Activated naive CD8-positive, alpha-beta T cell (primary cell): ENCODE data around the gene VAV3.
"Not testable (repeated sequence)": the region's sequence is repeated elsewhere in the genome, so short reads cannot be mapped to it uniquely, and the experiment has no call there.

ENCODE experiments used
- H3K27ac Mint-ChIP-seq: one replicate; pipeline ENCODE4 v1.8.0; 2021; ENCODE audit warnings: mixed read lengths
- H3K27me3 Mint-ChIP-seq: one replicate; pipeline ENCODE4 v1.8.0; 2021; ENCODE audit warnings: mixed read lengths
- H3K36me3 Mint-ChIP-seq: one replicate; pipeline ENCODE4 v1.8.0; 2021; ENCODE audit warnings: mixed read lengths
- H3K4me1 Mint-ChIP-seq: one replicate; pipeline ENCODE4 v1.8.0; 2021; ENCODE audit warnings: low read depth, mixed read lengths
- H3K4me3 Mint-ChIP-seq: one replicate; pipeline ENCODE4 v1.8.0; 2021; ENCODE audit warnings: mild to moderate bottlenecking, mixed read lengths
- H3K9me3 Mint-ChIP-seq: one replicate; pipeline ENCODE4 v1.8.0; 2021; ENCODE audit warnings: low read depth, mixed read lengths

VAV3 gene

DNA sequence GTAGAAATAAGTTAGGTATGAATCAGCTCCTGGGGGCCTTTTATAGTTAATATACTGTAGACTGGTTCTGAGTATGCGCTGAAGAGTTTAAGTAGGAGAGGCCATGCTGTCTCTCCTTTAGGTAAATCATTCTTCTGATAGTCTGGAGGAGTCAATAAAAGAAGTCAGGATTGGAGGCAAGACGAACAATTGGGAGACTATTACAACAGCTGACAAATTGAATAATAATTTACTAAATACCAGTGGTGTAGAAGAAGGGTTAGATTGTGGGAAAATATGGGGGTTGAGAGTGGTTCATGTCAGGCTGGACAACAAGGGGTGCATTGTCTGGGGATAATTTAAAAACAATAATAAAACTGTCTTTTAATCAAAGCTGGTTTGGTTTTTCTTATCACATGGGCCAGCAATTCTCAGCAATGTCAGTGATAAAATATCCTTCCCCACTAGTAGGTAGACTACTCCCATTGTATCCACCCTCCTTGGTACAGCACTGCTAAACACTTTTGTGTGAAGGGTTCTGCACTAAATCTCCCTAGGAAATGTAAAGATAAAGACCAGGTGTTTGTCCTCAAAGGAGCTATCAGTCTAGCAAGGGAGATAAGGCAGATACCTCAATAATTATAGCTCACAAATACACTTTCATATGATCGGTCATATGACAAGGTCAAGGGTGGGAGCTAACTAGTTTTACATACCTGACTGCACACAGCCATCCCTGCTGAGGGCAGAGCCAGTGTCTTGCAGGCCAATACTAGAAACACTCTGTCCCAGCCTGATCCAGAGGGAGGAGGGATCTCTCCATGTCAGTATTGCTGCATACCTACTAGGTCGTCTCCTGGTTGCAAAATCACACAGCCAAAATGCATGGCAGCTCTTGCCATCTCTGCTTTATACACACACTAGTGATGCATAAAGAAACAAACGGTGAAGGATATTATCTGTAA is 299.7 kb downstream of the VAV3 start:
- Mint-ChIP-seq H3K4me1 (no peaks in the 10 kb centered on the region), H3K4me3 (no peak overlapping the region), H3K27me3 (no peaks in the 10 kb centered on the region), H3K36me3 (peaks cover 16% of the 10 kb centered on the region), H3K27ac (no peak overlapping the region), H3K9me3 (no peaks in the 10 kb centered on the region)

DNA sequence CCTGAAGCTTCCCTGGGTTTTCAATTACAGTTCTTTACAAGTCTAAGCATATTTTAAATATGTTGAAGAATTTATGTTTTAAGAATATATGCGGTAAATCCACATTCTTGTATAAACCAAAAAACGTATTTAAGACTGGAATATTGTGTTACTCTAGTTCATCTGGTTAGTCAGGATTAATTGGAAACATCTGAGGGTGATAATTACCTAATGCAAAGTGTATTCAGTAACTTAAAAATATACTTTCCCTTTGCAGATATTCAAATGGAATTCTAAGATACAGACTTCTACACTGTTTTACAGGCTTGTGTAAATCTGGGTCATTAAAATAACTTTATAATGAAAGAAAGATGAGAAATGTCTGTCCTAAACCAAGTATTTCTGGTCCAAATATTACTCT is 302.0 kb downstream of the VAV3 start:
- no peaks in the 10 kb centered on the region for H3K4me1 Mint-ChIP-seq
- no peaks in the 10 kb centered on the region for H3K9me3 Mint-ChIP-seq
- no peak overlapping the region for H3K27ac Mint-ChIP-seq
- H3K36me3 Mint-ChIP-seq: peaks cover 12% of the 10 kb centered on the region
- H3K4me3 Mint-ChIP-seq: no peak overlapping the region
- H3K27me3 Mint-ChIP-seq: no peaks in the 10 kb centered on the region

DNA sequence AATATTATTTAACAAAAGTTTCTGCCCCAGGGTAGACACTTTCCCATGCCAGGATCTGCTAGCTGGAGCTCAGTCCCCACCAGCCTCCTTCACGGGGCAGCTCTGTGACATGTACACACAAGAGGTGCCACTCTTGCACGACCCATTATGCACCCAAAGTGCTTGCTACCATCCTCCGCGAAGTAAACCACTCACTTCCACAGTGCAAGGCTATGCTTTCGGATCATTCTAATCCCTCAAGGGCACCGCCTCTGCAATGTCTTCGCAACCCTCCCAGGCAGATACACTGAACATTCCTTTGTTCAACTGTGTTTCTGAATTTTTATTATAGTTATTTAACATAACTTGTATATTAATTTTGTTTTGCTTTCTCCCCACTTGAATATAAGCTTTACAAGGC is 303.8 kb downstream of the VAV3 start:
- H3K4me3 Mint-ChIP-seq: no peak overlapping the region
- no peaks in the 10 kb centered on the region for H3K27me3 Mint-ChIP-seq
- no peaks in the 10 kb centered on the region for H3K9me3 Mint-ChIP-seq
- no peaks in the 10 kb centered on the region for H3K4me1 Mint-ChIP-seq
- peaks cover 10% of the 10 kb centered on the region for H3K36me3 Mint-ChIP-seq
- no peak overlapping the region for H3K27ac Mint-ChIP-seq

DNA sequence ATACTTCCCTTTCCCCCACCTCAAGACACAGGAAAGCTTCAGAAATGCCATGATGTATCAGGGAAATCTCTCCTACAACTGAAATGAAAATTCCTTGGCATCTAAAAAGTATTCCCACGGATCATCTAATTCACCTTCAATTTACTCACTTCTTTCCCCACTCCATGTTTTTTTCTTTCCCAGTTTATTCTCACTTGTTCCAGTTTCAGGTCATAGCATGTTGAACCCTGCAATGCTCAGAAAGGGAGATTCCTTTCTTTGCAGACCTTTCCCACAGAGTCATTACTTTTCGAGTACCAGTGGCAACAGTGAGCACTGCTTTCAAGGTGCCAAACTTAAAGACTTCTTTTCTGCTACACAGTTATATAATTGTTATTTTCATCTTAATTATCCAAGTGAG is 305.0 kb downstream of the VAV3 start:
- peaks cover 6% of the 10 kb centered on the region for H3K36me3 Mint-ChIP-seq
- no peaks in the 10 kb centered on the region for H3K27me3 Mint-ChIP-seq
- no peaks in the 10 kb centered on the region for H3K4me1 Mint-ChIP-seq
- no peak overlapping the region for H3K27ac Mint-ChIP-seq
- no peak overlapping the region for H3K4me3 Mint-ChIP-seq
- no peaks in the 10 kb centered on the region for H3K9me3 Mint-ChIP-seq

DNA sequence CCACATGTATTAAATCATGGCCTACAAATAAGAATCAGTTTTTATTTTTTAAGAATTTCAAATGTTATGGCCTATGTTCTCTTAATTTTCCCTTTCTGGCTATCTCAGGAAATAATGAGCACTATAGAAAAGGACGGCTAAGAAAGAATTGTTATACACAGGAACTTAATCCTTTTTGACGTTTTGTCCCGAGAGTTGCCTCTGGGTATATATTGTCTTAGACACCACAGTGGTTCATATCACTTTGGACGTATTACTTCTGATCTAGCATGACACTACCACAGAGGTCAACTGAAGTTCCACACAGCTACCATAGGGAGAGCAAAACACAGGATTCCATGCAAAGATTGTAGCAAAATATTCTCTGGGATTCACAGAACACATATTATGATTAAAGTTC is 307.6 kb downstream of the VAV3 start:
- no peak overlapping the region for H3K27ac Mint-ChIP-seq
- no peak overlapping the region for H3K4me3 Mint-ChIP-seq
- no peaks in the 10 kb centered on the region for H3K9me3 Mint-ChIP-seq
- no peaks in the 10 kb centered on the region for H3K4me1 Mint-ChIP-seq
- H3K27me3 Mint-ChIP-seq: no peaks in the 10 kb centered on the region
- peaks cover 2% of the 10 kb centered on the region for H3K36me3 Mint-ChIP-seq

GRCh38 chr1:107653765-107654164 is 311.2 kb downstream of the VAV3 start:
- Mint-ChIP-seq H3K27me3 (no peaks in the 10 kb centered on the region), H3K4me3 (no peak overlapping the region), H3K9me3 (no peaks in the 10 kb centered on the region), H3K27ac (no peak overlapping the region), H3K36me3 (peaks cover 2% of the 10 kb centered on the region), H3K4me1 (no peaks in the 10 kb centered on the region)

DNA sequence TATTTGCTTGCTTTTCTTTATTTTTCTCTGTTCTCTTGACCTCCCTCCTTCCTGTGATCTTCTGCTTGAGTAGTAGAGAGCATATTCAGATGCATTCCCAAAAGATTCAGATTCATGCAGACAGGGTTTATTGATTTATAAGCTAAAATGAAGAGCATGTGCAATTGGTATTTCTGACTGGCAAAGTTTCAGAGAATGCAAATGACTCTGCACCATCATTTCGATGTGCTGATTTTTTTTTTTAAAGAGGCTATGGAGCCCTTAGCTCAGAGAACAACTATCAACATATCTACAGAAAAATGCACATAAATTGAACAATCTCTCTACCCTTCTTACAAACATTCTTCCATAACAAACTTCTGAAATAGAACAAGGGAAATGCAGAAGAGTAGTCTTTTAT is 312.0 kb downstream of the VAV3 start:
- Mint-ChIP-seq H3K4me1 (no peaks in the 10 kb centered on the region), H3K9me3 (no peaks in the 10 kb centered on the region), H3K27ac (no peak overlapping the region)

DNA sequence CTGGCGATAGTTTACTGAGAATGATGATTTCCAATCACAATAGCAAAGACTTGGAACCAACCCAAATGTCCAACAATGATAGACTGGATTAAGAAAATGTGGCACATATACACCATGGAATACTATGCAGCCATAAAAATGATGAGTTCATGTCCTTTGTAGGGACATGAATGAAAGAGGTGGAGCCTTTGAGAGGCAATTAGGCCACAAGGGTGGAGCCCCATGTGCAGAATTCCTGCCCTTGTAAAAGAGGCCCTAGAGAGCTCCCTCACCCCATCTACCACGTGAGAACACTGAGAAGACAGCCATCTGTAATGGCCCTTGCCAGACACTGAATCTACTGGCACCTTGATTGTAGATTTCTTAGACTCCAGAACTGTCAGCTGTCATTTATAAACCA is 314.2 kb downstream of the VAV3 start:
- H3K9me3 Mint-ChIP-seq, H3K27ac Mint-ChIP-seq, H3K27me3 Mint-ChIP-seq, H3K36me3 Mint-ChIP-seq, H3K4me1 Mint-ChIP-seq, H3K4me3 Mint-ChIP-seq: not testable (repeated sequence)

More for the DNA sequence above, 312.0 kb downstream of the VAV3 start:
- Mint-ChIP-seq H3K36me3 (peaks cover 2% of the 10 kb centered on the region), H3K27me3 (no peaks in the 10 kb centered on the region), H3K4me3 (no peak overlapping the region)

- H3K9me3 Mint-ChIP-seq: no peaks in the 10 kb centered on the region
- H3K4me1 Mint-ChIP-seq: no peaks in the 10 kb centered on the region
- no peak overlapping the region for H3K27ac Mint-ChIP-seq
Measured at GRCh38 chr1:107649023-107649422, 316.0 kb downstream of the VAV3 start.

GRCh38 chr1:107648071-107648470 is 316.9 kb downstream of the VAV3 start:
- Mint-ChIP-seq H3K4me1 (no peaks in the 10 kb centered on the region), H3K9me3 (no peaks in the 10 kb centered on the region), H3K27ac (no peak overlapping the region), H3K4me3 (no peak overlapping the region), H3K36me3 (peaks cover 2% of the 10 kb centered on the region), H3K27me3 (no peaks in the 10 kb centered on the region)

More at GRCh38 chr1:107649023-107649422, 316.0 kb downstream of the VAV3 start:
- H3K36me3 Mint-ChIP-seq: peaks cover 2% of the 10 kb centered on the region
- no peak overlapping the region for H3K4me3 Mint-ChIP-seq
- H3K27me3 Mint-ChIP-seq: no peaks in the 10 kb centered on the region

- Mint-ChIP-seq H3K27ac (no peak overlapping the region), H3K4me3 (no peak overlapping the region), H3K9me3 (no peaks in the 10 kb centered on the region), H3K36me3 (no peaks in the 10 kb centered on the region), H3K27me3 (no peaks in the 10 kb centered on the region), H3K4me1 (no peaks in the 10 kb centered on the region)
Measured at GRCh38 chr1:107647012-107647411, 318.0 kb downstream of the VAV3 start.

DNA sequence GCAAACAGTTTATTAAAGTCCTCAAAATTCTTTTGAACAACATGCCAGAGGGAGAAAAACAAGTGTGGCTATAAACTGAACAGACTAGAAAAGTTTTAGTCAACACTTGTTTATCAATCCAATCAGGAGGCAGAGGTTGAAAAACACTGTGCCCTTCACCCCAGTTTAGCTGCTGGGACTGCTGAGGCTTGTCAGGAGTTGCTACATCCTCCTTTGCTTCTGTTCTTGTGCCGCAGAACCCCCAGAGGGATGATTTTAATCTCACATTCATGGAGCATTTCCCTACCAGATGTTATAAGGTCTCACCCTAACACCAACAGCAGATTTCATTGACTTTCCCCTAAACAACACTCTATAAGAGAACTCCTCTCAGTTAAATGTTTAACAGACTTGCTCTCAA is 321.2 kb downstream of the VAV3 start:
- peaks cover 3% of the 10 kb centered on the region for H3K36me3 Mint-ChIP-seq
- no peak overlapping the region for H3K4me3 Mint-ChIP-seq

DNA sequence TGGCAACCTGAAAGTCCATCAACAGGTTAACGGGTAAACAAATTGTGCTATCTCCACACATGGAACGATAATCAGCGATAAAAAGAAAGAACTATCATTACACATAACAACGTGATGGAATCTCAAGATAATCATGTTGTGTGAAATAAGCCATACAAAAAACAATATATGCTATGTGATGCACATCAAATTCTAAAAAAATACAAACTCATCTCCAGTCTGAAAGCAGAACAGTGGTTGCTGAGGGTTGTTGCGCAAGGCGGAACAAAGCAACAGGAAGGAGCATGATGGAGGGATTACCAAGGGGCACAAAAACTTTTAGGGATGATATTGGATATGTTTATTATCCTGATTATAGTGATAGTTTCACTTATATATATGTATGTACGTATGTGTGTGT is 324.8 kb downstream of the VAV3 start:
- H3K9me3 Mint-ChIP-seq: no peaks in the 10 kb centered on the region

More for the DNA sequence above, 321.2 kb downstream of the VAV3 start:
- Mint-ChIP-seq H3K27me3 (no peaks in the 10 kb centered on the region), H3K9me3 (no peaks in the 10 kb centered on the region), H3K4me1 (no peaks in the 10 kb centered on the region), H3K27ac (no peak overlapping the region)

DNA sequence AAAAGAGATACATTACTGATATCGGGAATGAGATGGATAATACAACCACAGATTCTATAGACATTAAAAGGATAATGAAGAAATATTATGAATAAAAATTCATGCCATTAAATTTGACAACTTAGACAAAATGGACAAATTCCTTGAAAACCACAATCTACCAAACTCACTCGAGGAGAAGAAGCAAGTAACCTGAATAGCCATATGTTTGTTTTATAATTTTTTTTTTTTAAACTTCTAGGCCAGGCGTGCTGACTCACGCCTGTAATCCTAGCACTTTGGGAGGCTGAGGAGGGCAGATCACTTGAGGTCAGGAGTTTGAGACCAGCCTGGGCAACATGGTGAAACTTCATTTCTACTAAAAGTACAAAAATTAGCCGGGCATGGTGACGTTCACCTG is 327.9 kb downstream of the VAV3 start:
- Mint-ChIP-seq H3K4me3 (no peak overlapping the region), H3K27me3 (no peaks in the 10 kb centered on the region), H3K9me3 (no peaks in the 10 kb centered on the region), H3K36me3 (peaks cover 11% of the 10 kb centered on the region), H3K4me1 (no peaks in the 10 kb centered on the region), H3K27ac (no peak overlapping the region)

More for the DNA sequence above, 324.8 kb downstream of the VAV3 start:
- Mint-ChIP-seq H3K27ac (no peak overlapping the region), H3K27me3 (no peaks in the 10 kb centered on the region), H3K36me3 (peaks cover 6% of the 10 kb centered on the region), H3K4me1 (no peaks in the 10 kb centered on the region), H3K4me3 (no peak overlapping the region)

GRCh38 chr1:107633596-107633995 is 331.4 kb downstream of the VAV3 start:
- Mint-ChIP-seq H3K27me3 (no peaks in the 10 kb centered on the region), H3K4me1 (no peaks in the 10 kb centered on the region), H3K27ac (no peak overlapping the region), H3K9me3 (no peaks in the 10 kb centered on the region), H3K36me3 (peaks cover 8% of the 10 kb centered on the region), H3K4me3 (no peak overlapping the region)
